Measurements from ENCODE around the gene IL1RL1. TPM values are rescaled to one million over a fixed set of nuclear protein-coding genes. Genes with fewer than 3 reads are reported as not detected.

Gene IL1RL1
- total RNA-seq, 2 donors from 2014 or later: 12.5 to 15.3 TPM

GRCh38 chr2:102387763-102388546, 76.6 kb downstream of the IL1RL1 start:
- H3K4me1 ChIP-seq: no peaks in the 10 kb centered on the region
- WGBS, 2 donors: 69 to 76% methylated on average over 7 of the region's 7 CpGs
- no peak overlapping the region for H3K4me3 ChIP-seq
- H3K36me3 ChIP-seq (replicated peaks in 1 of 2; ENCODE audit: insufficient read depth in 1 of 2, low read depth in 2 of 2): no peaks in the 10 kb centered on the region
- H3K27ac ChIP-seq: no peak overlapping the region
- H3K27me3 ChIP-seq: no peaks in the 10 kb centered on the region
- ATAC-seq: no peak
- intact Hi-C loops (cut with DNase I): no loop called here
- peaks cover 0 to 3% (median 0%) of the 10 kb centered on the region in 3 donors for H3K9me3 ChIP-seq
- DNase-seq: no peak
- no peak for TF ChIP-seq POLR2A (IDR thresholded peaks at IDR 0.05)
- no peak for TF ChIP-seq CTCF (IDR thresholded peaks at IDR 0.05)

- Histone ChIP-seq H3K4me3 (no peak overlapping the region), H3K36me3 (replicated peaks in 1 of 2; ENCODE audit: insufficient read depth in 1 of 2, low read depth in 2 of 2) (no peaks in the 10 kb centered on the region), H3K9me3 (no peaks in the 10 kb centered on the region), H3K27me3 (no peaks in the 10 kb centered on the region), H3K27ac (no peak overlapping the region), H3K4me1 (no peaks in the 10 kb centered on the region)
- ATAC-seq (no peak), DNase-seq (no peak)
- no peak for TF ChIP-seq CTCF (IDR thresholded peaks at IDR 0.05)
- no peak for TF ChIP-seq POLR2A (IDR thresholded peaks at IDR 0.05)
- intact Hi-C loops (cut with DNase I): no loop called here
- 75% methylated on average over 2 of the region's 2 CpGs for WGBS, 2 donors
These were observed 80.2 kb downstream of the IL1RL1 start for GRCh38 chr2:102391565-102391964.

- ATAC-seq: no peak
- intact Hi-C loops (cut with DNase I): no loop called here
These were observed 80.7 kb downstream of the IL1RL1 start for GRCh38 chr2:102392096-102392495.

GRCh38 chr2:102392942-102393341, 81.6 kb downstream of the IL1RL1 start:
- Histone ChIP-seq H3K36me3 (replicated peaks in 1 of 2; ENCODE audit: insufficient read depth in 1 of 2, low read depth in 2 of 2) (no peaks in the 10 kb centered on the region), H3K9me3 (no peaks in the 10 kb centered on the region), H3K4me1 (no peaks in the 10 kb centered on the region), H3K27ac (no peak overlapping the region), H3K4me3 (no peak overlapping the region), H3K27me3 (no peaks in the 10 kb centered on the region)
- no peak for TF ChIP-seq CTCF (IDR thresholded peaks at IDR 0.05)
- TF ChIP-seq POLR2A (IDR thresholded peaks at IDR 0.05): no peak
- WGBS, 2 donors: 21 to 59% methylated on average over 1 of the region's 1 CpG
- intact Hi-C loops (cut with DNase I): no loop called here
- no peak for DNase-seq
- no peak for ATAC-seq

More at GRCh38 chr2:102392096-102392495, 80.7 kb downstream of the IL1RL1 start:
- H3K9me3 ChIP-seq: no peaks in the 10 kb centered on the region
- DNase-seq: no peak
- H3K36me3 ChIP-seq (replicated peaks in 1 of 2; ENCODE audit: insufficient read depth in 1 of 2, low read depth in 2 of 2): no peaks in the 10 kb centered on the region
- no peaks in the 10 kb centered on the region for H3K4me1 ChIP-seq
- TF ChIP-seq CTCF (IDR thresholded peaks at IDR 0.05) (no peak), POLR2A (IDR thresholded peaks at IDR 0.05) (no peak)
- H3K27me3 ChIP-seq: no peaks in the 10 kb centered on the region
- WGBS, 2 donors: 49 to 74% methylated on average over 3 of the region's 3 CpGs
- H3K27ac ChIP-seq: no peak overlapping the region
- H3K4me3 ChIP-seq: no peak overlapping the region

GRCh38 chr2:102396012-102396411, 84.6 kb downstream of the IL1RL1 start:
- ATAC-seq: no peak
- Histone ChIP-seq H3K27me3 (no peaks in the 10 kb centered on the region), H3K4me3 (no peak overlapping the region), H3K4me1 (no peaks in the 10 kb centered on the region), H3K9me3 (no peaks in the 10 kb centered on the region), H3K27ac (no peak overlapping the region), H3K36me3 (replicated peaks in 1 of 2; ENCODE audit: insufficient read depth in 1 of 2, low read depth in 2 of 2) (no peaks in the 10 kb centered on the region)
- 23 to 46% methylated on average over 2 of the region's 2 CpGs for WGBS, 2 donors
- intact Hi-C loops (cut with DNase I): no loop called here
- no peak for TF ChIP-seq POLR2A (IDR thresholded peaks at IDR 0.05)
- TF ChIP-seq CTCF (IDR thresholded peaks at IDR 0.05): no peak
- DNase-seq: no peak

Data from body of pancreas (tissue), 4 donors.